OCI-M1 (cell line): ENCODE results near the gene PTPRN2.

Experiments used
- DNase-seq: peaks from one replicate; lab custom pipeline; 2025; lab: John Stamatoyannopoulos, UW

Gene PTPRN2

DNA sequence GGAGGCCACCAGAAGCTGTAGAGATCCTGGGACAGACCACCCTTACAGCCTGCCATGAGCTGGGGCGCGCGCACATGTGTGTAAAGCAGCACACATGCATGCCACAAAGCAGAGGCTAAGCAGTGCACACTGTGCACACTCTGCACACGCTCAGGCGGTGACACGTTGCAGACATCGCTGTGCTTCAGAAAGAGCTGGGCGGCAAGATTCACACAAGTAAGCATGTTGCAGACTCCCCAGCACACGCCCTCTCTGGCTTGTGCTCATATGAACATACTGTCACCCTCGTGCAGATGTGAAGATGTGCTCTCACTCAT is 772.0 kb downstream of the PTPRN2 start:
- DNase-seq = no peak

DNA sequence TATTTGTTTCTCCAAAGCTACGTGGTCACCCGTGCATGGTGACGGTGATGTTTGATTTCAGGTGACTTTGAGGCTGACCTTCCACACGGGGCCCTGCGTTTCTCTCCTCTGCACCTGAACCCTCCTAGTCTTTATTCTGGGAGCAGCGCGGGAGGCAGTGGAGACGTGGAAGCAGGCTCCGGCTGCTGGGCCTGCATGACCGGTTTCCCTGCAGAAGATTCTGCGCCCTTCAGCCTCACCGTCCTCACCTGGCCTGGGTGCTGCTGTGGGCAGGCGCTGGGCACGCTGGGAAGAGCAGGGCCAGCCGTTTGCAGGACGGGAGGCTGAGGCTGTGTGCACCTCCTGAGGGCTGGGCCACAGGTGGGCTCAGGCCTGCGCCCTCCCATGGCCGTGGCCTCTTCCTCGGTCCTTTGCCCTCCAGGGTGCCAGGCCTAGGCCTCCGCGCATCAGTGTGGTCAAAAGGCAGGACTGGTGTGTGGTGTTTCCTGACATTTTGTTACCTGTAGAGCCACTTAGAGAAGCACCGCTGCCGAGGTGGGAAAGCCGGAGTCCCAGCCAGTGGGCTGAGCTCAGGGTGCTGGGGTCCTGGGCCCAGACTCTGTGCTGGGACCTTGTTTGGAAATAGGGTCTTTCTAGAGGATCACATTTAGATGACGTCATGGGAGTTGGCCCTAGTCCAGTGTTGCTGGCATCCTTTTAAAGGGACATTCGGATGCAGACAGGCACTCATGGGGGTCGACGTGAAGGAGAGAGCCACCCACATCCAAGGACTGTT is 772.5 kb downstream of the PTPRN2 start:
- no peak for DNase-seq

DNA sequence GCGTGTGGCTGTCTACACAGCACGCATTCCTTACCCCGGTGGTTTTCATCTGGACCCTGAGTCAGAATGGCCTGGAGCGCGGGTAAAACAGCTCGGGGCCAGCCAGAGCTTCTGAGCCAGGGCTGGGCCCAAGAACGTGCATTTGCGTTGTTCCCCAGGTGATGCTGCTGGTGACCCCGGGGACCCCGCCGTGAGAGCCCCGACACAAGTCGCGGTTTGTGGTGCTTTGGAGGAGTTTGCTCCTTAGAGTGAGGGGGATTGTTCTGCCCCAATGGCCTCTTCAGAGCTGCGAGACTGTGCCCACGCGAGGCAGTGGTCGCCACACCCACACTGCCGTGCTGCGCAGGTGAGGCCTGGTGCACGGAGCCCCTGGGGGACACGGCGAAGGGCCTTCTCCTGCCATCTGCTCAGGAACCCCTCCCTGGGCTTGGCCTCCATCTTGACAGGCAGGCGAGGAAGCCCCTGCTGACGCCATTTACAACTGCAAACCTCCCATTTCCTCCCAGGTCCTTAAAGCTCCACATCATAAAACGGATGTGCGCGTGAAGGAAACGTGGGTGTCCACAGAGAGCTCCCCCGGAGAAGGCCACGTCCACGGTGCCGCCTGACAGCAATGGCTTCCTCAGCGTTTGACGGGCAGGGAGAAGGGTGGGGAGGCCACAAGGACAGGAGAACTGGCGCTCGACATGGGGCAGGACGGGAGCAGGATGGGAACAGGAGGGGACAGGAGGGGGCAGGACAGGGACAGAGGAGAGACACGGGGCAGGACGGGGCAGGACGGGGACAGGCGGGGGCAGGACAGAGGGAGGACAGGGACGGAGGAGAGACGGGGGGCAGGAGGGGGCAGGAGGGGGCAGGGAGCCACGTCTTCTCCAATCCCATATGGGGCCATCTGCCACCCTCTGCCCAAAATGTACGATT is 773.6 kb downstream of the PTPRN2 start:
- no peak for DNase-seq

DNA sequence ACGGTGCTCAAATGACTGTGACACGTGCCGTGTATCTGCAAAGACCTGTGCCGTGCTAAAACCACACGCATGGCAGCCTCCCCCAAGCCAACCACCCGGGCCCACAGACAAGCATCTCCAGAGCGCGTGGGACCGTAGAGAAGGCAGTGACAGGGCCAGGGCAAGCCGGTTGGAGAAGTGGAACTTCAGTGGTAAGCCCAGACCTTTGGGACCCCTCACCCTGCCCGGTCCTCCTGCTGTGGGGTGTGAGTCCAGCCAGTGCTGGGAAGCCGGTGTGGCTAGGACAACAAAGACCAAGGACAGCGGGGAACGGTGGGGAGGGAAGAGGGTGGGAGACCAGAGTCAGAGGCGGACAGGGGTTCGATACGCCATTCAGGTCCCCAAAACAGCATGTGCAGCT is 774.6 kb downstream of the PTPRN2 start:
- DNase-seq = no peak

DNA sequence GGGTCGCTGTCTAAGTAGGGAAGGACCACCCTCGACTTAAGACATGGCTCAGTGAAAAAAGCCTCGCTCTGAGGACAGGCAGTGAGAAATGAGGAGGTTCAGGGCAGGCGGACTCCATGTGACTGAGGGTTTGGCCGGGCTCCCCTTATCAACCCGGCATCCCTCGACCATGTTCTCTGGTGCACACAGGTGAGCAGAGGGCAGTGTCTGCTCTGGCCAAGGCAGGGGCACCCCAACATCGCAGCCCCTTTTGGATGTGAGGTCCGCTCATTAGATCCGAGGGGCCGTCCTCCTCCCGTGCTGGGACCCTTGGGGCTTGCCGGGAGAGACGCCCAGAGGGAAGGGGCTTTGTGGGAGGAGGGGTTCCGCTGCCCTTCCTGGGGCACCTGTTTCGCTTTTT is 775.7 kb downstream of the PTPRN2 start:
- no peak for DNase-seq

DNA sequence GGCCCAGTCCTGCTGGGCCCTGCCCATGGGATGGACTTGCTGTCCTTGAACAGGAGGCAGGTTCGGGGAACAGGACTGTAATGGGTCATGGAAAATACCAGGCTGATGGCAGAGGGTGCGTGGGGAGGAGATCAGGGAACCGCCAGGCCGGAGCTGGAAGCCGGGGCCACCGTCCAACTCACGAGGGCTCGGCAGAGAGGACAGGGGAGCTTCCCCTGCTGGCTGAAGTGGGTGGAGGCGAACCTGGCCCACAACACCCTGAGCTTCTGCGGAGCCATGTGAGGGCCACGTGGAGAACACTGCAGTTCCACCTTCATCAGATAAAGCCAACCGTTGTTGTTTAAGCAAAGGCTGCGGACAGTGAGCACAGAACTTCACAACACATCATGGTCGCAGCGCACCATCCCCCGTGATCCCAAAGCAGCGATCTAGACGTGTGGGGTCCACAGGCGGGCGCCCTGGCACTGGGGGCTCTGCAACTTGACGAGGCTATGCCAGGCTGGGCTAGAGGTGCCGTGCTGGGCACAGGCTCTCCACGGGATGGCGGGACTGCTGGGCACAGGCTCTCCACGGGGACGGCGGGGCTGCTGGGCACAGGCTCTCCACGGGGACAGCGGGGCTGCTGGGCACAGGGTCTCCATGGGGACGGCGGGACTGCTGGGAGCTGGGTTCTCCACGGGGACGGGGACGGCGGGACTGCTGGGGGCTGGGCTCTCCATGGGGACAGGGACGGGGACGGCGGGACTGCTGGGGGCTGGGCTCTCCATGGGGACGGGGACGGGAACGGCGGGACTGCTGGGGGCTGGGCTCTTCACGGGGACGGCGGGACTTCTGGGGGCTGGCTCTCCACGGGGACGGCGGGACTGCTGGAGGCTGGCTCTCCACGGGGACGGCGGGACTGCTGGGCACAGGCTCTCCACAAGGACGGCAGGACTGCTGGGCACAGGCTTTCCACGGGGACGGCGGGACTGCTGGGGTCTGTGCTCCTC is 777.5 kb downstream of the PTPRN2 start:
- DNase-seq = no peak

DNA sequence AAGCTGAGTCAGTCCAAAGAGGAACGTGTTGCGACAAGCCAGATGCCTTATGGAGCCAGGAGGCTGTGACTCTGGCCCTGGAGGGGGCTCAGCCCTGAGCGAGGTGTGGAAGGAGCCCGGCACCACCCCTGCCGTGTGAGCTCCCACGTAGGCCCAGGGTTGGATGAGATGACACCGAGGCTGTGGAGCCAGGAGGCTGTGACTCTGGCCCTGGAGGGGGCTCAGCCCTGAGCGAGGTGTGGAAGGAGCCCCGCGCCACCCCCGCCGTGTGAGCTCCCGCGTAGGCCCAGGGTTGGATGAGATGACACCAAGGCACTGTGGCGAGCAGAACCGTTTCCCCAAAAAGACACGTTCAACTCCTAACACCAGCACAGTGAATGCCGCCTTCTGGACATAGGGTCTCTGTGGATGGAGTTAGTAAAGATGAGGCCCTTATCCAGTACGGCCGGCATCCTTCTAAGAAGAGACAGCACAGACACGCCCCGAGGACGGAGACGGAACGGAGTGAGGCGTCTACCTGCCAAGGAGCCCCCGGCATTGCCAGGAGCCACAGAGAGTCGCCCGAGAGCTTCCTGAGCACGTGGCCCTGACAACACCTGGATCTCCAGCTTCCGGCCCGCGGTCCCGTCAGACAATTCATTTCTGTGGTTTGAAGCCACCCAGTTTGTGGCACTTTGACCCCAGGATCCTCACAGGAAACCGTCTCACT is 778.3 kb downstream of the PTPRN2 start:
- no peak for DNase-seq

DNA sequence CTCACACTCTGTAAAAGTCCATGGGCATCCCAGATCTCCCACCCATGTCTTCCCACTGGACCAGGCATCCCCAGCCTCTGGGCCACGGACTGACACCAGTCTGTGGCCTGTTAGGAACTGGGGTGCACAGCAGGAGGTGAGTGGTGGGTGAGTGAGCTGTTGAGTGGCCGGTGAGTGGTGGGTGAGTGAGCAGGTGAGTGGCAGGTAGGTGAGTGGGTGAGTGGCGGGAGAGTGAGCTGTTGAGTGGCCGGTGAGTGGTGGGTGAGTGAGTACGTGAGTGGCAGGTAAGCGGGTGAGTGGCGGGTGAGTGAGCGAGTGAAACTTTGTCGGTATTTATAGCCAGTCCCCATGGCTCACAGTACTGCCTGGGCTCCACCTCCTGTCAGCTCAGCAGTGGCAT is 779.6 kb downstream of the PTPRN2 start:
- DNase-seq = no peak

DNA sequence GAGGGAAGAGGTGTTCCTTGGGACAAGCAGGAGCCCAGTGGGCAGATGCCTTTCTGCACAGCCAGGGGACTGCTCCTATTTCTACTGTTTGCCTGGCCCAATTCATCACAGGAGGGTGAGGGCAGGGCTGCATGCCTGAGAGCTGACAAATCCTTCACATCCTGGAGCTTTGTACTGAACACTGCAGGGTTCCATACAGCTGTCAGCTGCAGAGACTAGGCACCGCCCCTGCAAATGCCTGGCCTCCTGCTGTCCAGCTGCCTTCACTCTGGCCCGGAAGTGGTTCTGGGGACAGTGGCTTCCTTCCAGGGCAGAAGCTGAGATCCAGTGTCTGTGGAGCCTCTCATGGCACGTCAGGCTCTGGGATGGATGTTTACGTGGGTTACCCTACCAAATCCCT is 780.1 kb downstream of the PTPRN2 start:
- no peak for DNase-seq

DNA sequence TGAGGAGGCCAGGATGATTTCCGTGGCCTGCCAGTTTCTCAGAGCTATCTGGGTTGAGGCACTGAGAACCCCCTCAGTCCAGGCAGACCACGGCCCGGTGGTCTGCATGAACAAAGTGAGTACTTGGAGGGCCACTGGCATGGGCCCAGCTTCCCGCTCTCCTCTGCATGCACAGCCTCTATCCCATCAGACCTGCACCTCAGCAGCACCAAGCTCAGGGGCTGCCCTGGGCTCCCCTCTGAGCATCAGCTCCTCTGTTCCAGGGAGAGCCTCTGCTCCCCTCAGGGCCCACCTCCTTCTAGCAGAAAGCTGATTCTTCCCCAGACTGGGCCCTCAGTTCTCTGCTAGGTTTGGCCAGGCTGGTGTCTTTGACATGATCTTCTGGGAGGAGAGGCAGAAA is 780.9 kb downstream of the PTPRN2 start:
- no peak for DNase-seq

DNA sequence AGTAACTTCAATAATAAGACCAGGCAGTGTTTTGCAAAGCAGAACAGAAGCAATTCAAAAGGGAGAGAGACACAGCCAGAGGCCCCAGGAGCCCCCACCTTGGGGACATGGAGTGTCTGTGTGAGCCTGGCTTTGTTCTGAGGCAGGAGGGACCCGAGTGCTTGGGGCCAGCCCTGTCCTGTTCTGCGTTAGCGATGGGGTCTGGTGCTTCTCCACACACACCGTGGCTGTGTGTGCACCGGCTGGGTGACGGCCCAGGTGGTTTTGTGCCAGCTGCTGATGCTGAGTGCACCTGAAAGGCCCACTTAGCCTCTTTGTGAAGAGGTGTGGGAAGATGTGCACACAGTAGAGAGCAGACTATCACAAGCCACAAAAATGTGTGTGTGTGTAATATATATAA is 781.9 kb downstream of the PTPRN2 start:
- DNase-seq = no peak

DNA sequence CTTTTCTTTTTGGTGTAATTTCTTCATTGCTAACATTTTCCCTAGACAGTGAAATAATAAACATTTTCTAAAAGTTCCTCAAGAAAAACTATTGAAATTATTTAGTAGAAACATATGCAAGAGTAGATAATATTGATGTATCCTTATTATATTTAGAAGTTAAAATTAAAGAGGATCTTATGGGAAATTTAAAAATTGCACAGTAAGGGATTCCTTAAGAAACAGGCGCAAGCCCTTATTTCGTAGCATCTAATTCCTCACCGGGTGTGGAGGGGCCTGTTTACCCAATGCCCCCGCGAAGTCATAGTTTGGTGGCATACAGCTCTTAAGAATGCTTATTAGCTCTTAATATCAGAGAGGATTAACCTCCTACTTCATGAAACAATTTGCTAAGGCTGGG is 783.7 kb downstream of the PTPRN2 start:
- no peak for DNase-seq

DNA sequence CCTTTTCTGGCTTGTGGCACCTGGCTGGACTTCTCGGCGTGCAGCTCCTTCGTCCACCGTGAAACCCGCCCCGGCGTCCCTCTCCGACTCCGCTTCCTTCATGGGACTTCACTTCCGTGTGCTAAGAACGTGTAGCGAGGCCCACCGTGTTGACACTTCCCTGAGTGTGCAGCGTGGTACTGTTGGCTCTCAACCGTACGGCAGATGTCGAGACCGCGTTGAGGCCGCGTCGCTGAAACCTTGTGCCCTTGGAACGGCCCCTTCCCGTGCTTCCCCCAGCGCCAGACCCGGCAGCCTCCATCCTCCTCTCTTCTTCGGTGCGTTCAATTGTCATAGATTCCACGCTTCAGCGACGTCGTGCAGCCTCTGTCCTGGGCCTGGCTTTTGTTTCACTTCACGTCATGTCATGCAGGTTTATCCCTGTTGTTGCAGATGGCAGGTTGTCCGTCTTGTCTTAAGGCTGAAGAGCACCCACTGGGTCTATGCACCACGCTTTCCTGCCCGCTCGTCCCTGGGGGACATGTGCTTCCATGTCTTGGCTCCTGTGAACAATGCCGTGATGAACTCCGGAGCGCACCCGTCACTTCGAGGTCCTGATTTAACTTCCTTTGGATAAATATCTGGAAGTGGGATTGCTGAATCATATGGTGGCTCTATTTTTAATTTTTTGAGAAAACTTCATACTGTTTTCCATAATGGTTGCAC is 785.5 kb downstream of the PTPRN2 start:
- no peak for DNase-seq

DNA sequence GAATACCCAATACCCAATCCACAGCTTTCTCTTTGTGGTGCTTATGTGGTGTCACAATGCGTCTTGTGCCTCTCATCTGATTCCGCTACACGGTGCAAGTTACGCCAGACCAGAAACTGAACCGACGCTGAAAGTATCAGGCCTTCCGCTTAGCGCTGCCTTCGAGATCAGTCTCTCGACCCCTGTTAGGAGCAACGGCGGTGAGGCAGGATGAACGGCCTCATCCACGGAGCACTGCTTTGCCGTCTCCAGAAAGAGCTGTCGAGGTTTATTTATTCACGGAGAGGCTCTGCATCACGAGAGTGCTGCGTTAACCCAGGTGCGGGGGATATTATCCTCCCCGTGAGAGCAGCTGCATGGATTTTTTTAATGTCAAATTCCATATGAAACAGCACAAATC is 786.5 kb downstream of the PTPRN2 start:
- no peak for DNase-seq

DNA sequence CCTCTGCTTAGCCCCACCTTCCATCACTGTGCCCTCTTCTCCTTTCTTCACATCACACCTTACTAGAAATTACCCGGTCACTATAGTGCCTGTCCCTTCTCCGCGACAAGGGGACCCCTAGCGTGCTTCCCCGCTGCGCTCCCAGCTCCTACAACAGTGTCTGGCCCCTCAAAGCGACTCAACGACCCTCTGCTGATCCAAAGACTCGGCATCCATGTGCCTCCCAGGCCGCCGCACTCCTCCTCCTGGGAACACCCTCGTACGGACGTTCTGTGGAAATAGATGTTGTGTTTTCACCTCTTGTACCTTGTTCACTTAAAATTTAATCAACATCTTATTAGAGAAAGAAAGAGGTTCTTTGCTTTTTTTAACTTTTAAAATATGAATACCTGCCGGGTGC is 787.3 kb downstream of the PTPRN2 start:
- DNase-seq = no peak

DNA sequence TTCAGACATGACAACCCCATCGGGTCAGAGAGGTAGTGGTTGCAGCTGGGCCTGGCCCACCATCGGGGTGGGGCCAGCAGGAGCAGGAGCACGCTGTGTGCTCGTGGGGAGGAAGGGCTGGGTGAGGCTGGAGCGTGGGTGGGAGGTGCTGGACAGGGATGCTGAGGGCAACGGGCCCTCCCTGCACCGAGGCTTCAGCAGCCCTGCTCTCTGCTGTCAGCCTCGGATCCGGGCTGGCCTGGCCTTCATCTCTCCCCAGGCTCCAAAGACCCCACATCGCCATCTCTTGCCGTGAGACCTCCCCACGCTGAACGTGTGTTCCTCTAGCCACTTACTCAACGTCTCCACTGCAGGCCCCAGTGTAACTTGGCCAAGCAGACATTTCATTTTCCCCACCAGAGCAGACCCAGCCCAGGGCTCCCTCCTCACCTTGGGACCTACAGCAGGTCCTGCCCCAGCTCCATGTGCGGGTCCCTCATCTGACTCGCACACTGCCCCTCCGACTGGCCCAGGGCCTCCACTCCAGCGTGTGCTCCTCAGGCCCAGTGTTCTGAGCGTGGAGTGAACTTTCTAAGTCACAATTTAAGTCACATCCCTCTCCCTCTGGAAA is 788.4 kb downstream of the PTPRN2 start:
- DNase-seq = no peak

DNA sequence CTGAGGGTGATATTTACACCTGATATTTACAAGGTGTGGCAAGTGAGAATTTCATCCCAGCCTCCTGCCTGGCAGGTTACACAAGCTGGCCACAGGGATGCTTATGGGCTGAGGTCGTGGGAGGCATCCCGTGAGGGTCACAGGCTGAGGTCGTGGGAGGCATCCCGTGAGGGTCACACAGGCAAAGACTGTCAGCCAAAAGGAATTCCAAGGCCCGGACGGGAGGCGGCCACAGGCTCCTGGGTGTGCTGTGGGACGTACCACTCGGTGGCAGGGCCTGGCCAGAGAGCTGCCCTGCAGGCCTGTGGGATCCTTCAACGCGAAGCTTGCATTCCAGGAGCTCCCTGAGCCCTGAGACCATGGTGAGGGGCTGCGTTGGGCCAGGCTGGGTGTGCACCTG is 790.3 kb downstream of the PTPRN2 start:
- no peak for DNase-seq

DNA sequence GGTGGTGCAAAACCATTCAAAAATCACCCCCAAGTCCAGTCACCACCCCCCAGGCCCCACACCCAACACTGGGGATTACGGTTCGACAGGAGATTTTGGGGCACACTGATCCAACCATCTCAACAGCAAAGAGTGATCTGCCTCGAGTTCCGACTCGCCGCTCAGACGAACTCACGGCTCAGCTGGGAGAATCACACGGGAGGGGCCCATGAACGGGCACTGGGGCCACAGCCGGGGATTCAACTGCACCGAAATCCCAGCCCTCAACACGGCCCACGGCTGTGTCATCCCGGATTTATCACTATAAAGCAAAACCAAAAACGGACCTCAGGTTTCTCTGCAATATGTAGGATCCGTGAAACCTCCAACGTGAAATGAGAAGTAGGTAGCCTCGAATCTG is 790.8 kb downstream of the PTPRN2 start:
- DNase-seq = no peak

DNA sequence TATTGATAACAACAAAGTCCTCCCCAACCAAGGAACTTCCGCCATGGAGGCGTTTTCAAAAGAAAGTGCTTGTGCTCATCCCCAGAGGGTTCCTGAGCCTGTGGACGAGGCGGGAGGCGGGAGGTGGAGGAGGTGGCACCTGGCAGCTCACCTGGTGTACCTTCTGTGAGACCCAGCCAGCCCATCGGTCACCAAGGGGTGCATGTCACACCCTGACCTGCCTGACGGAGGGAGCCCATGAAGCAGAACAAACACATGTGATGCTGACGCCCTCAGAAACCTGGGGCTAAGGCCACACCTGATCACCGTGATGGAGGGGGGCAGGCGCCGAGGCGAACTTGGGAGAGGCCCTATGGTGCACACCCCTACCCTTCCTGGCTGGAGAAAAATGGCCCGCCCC is 792.0 kb downstream of the PTPRN2 start:
- DNase-seq = no peak

DNA sequence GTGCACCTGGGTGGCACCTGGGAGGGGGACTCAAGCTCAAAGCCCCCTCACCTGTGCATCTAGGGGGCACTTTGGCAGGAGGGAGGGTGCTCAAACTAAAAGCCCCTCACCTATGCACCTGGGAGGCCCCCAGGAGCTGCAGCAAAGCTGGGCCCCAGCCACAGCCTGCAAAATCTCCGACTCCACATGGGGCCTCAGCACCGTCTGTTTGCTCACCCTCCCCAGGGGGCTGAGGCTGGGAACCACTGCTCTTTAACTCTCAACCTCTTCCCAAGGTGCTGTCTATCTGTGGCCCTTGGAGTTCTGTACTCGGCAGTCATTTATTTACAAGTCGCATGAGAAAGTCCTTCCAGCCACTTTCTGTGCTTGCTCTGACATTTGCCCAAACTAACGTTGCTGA is 792.4 kb downstream of the PTPRN2 start:
- no peak for DNase-seq

DNA sequence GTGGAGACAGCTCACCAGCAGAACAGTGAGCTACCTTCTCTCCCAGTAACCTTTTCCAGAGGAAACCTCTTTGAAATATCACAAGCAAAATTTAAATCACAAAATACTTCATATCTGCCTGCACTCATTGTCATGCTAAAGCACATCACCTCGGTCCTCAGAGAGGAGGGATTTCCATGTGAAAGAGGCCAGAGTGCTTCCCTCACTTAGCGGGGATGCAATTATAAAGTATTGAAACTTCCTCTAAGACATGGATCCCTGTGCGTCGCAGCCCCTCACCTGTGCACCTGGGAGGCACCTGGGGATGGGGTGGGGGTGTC is 792.9 kb downstream of the PTPRN2 start:
- no peak for DNase-seq
